HepG2 (cell line): ENCODE measurements around the gene WDR37. TPM values are rescaled to one million over a fixed set of nuclear protein-coding genes. Genes with fewer than 3 reads are reported as not detected.

Experiments
- FOXA3 ChIP-seq: IDR thresholded peaks from 2 replicates; pipeline ENCODE4 v1.6.1; 2016; ENCODE audit warnings: missing genetic modification reagents, missing compliant biosample characterization
- HNF4A ChIP-seq: sonication (generic); formaldehyde crosslinking; IDR thresholded peaks from 2 replicates; pipeline ENCODE4 v1.4.0; 2020; ENCODE audit warnings: missing genetic modification reagents
- MTA1 ChIP-seq: sonication (generic); formaldehyde crosslinking; IDR thresholded peaks from 2 replicates; pipeline ENCODE4 v1.4.0; 2020; ENCODE audit warnings: missing genetic modification reagents, mild to moderate bottlenecking, borderline replicate concordance
- MYC ChIP-seq: sonication (generic); formaldehyde crosslinking; IDR thresholded peaks from 2 replicates; pipeline ENCODE4 v1.9.0; 2021; ENCODE audit warnings: missing genetic modification reagents, borderline replicate concordance
- PAWR ChIP-seq: sonication (generic); formaldehyde crosslinking; IDR thresholded peaks from 2 replicates; pipeline ENCODE4 v1.4.0; 2020; ENCODE audit warnings: missing genetic modification reagents, mild to moderate bottlenecking, borderline replicate concordance
- STAG1 ChIP-seq: sonication (generic); formaldehyde crosslinking; IDR thresholded peaks from 2 replicates; pipeline ENCODE4 v1.4.0; 2020; ENCODE audit warnings: missing genetic modification reagents
- YEATS2 ChIP-seq: sonication (generic); formaldehyde crosslinking; IDR thresholded peaks from 2 replicates; pipeline ENCODE4 v1.4.0; 2020; ENCODE audit warnings: missing genetic modification reagents, borderline replicate concordance
- ZBTB38 ChIP-seq: sonication (generic); formaldehyde crosslinking; IDR thresholded peaks from 2 replicates; pipeline ENCODE4 v1.5.1; 2020; ENCODE audit warnings: mild to moderate bottlenecking, missing genetic modification reagents
- ZNF383 ChIP-seq: sonication (generic); formaldehyde crosslinking; IDR thresholded peaks from 2 replicates; pipeline ENCODE4 v1.4.0; 2020; ENCODE audit warnings: missing genetic modification reagents, mild to moderate bottlenecking, borderline replicate concordance
- ZNF451 ChIP-seq: sonication (generic); formaldehyde crosslinking; IDR thresholded peaks from 2 replicates; pipeline ENCODE4 v1.5.0; 2020; ENCODE audit warnings: mild to moderate bottlenecking, missing genetic modification reagents
- polyA plus RNA-seq, 8 experiments: library from polyadenylated mRNA; depleted of rRNA in 3 of 8; stranded (reverse) in 7 of 8; unstranded in 1 of 8; fragments of >200 nt; fragmentation: Illumina TruSeq in 4 of 8; extraction: Trizol in 4 of 8; gene quantifications; 2 replicates each; pipeline versions ENCODE4 v1.2.1 to v1.2.3, GENCODE V29; 2011 to 2016; ENCODE audit warnings: low read depth in 4 of 8, missing spikeins in 1 of 8, mixed read lengths in 1 of 8; ENCODE audit not compliant: insufficient read depth in 1 of 8
- total RNA-seq, 5 experiments: library from RNA; depleted of rRNA; stranded (reverse); fragments of >200 nt; fragmentation: Illumina TruSeq; extraction: Trizol; gene quantifications; 2 replicates each; pipeline ENCODE4 v1.2.3, GENCODE V29; 2016; ENCODE audit warnings: low read depth in 1 of 5
- TF ChIP-seq, protein P1 (sequence below): fragments of 450-650 bp; IDR thresholded peaks from 2 replicates; pipeline ENCODE4 v1.6.1; 2016
- TF ChIP-seq, protein P2 (sequence below): sonication (generic); formaldehyde crosslinking; IDR thresholded peaks from 2 replicates; pipeline ENCODE4 v1.4.0; 2020; ENCODE audit warnings: missing genetic modification reagents
- TF ChIP-seq, protein P3 (sequence below): sonication (generic); formaldehyde crosslinking; IDR thresholded peaks from 2 replicates; pipeline ENCODE4 v1.5.0; 2020; ENCODE audit warnings: missing genetic modification reagents, mild to moderate bottlenecking, borderline replicate concordance
- TF ChIP-seq, protein P4 (sequence below): sonication (generic); formaldehyde crosslinking; IDR thresholded peaks from 2 replicates; pipeline ENCODE4 v1.5.0; 2020; ENCODE audit warnings: mild to moderate bottlenecking, missing genetic modification reagents, moderate library complexity
- TF ChIP-seq, protein P5 (sequence below): IDR thresholded peaks from 2 replicates; pipeline ENCODE4 v1.6.1; 2016; ENCODE audit warnings: low read depth, borderline replicate concordance
- TF ChIP-seq, protein P6 (sequence below): sonication (generic); IDR thresholded peaks from 2 replicates; pipeline ENCODE4 v1.6.1; 2016; ENCODE audit warnings: low read depth, borderline replicate concordance
- TF ChIP-seq, protein P7 (sequence below): sonication (generic); formaldehyde crosslinking; IDR thresholded peaks from 2 replicates; pipeline ENCODE4 v1.4.0; 2020; ENCODE audit warnings: missing genetic modification reagents, mild to moderate bottlenecking, borderline replicate concordance

The WDR37 gene
- total and polyA plus RNA-seq, 2 of the 13 experiments (the other 11 are each of a cell fraction or from before 2014, with no cell fraction given): 5.9 to 7.5 TPM

DNA sequence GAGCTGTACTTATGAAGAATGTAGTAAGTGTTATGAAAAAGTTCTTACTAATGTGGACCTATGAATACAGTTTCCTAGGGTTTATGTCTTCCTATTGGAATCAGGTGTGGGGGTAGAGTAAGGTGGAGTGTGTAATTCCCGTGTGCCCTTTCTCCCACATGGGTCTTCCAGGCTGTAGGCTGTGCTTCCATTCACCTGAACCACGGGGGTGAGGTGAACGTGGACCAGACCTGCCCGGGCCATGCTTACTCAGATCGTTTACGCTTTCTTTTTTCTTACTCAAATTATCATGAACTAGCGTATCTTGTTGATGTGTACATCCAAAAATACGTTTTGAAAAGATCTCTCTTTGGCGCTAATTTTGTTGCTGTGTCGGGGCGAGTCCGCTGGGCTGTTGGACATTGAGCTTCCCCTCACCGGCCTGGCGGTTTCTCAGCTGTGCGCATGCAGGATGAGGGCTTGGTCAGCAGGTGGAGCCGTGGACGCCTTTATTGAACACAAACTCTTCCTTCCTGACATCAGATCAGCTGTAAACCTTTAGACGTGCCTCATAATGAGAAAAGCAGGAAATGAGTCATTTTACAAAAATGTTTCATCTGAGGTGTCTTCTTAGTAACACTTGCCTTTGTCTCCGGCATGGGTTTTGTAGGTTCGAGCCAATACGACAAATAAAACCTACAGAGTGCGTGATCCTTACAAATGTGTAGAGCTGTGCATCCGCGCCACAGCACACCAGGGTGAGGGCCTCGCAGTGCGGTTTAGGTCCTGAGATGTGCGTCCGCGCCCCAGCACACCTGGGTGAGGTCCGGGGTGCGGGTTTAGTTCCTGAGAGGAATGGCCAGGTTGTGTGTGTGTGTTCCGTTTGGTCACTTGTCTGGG lies 53.8 kb downstream of the WDR37 start (continued):
- TF ChIP-seq, protein P1, sequence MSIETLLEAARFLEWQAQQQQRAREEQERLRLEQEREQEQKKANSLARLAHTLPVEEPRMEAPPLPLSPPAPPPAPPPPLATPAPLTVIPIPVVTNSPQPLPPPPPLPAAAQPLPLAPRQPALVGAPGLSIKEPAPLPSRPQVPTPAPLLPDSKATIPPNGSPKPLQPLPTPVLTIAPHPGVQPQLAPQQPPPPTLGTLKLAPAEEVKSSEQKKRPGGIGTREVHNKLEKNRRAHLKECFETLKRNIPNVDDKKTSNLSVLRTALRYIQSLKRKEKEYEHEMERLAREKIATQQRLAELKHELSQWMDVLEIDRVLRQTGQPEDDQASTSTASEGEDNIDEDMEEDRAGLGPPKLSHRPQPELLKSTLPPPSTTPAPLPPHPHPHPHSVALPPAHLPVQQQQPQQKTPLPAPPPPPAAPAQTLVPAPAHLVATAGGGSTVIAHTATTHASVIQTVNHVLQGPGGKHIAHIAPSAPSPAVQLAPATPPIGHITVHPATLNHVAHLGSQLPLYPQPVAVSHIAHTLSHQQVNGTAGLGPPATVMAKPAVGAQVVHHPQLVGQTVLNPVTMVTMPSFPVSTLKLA: no peak
- TF ChIP-seq STAG1 (CRISPR knock-in tag): peak; percentile 74
- TF ChIP-seq, protein P2, sequence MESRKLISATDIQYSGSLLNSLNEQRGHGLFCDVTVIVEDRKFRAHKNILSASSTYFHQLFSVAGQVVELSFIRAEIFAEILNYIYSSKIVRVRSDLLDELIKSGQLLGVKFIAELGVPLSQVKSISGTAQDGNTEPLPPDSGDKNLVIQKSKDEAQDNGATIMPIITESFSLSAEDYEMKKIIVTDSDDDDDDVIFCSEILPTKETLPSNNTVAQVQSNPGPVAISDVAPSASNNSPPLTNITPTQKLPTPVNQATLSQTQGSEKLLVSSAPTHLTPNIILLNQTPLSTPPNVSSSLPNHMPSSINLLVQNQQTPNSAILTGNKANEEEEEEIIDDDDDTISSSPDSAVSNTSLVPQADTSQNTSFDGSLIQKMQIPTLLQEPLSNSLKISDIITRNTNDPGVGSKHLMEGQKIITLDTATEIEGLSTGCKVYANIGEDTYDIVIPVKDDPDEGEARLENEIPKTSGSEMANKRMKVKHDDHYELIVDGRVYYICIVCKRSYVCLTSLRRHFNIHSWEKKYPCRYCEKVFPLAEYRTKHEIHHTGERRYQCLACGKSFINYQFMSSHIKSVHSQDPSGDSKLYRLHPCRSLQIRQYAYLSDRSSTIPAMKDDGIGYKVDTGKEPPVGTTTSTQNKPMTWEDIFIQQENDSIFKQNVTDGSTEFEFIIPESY (CRISPR knock-in tag): peak; percentile 98
- TF ChIP-seq ZBTB38 (CRISPR knock-in tag): peak; percentile 82
- TF ChIP-seq MYC (CRISPR knock-in tag): peak; percentile 19; the same call in 1 of the 2 replicates
- peak; percentile 66 for TF ChIP-seq HNF4A
- TF ChIP-seq, protein P3, sequence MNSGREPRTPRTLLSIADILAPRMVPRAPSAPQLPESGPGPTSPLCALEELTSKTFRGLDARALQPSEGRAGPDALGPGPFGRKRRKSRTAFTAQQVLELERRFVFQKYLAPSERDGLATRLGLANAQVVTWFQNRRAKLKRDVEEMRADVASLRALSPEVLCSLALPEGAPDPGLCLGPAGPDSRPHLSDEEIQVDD (CRISPR knock-in tag): no peak
- TF ChIP-seq ZNF451 (CRISPR knock-in tag): no peak
- 0 out of 2 replicates have a peak, but pooled peaks have one; percentile 32 for TF ChIP-seq MTA1 (CRISPR knock-in tag)
- TF ChIP-seq PAWR (CRISPR knock-in tag): no peak
- TF ChIP-seq, protein P4, sequence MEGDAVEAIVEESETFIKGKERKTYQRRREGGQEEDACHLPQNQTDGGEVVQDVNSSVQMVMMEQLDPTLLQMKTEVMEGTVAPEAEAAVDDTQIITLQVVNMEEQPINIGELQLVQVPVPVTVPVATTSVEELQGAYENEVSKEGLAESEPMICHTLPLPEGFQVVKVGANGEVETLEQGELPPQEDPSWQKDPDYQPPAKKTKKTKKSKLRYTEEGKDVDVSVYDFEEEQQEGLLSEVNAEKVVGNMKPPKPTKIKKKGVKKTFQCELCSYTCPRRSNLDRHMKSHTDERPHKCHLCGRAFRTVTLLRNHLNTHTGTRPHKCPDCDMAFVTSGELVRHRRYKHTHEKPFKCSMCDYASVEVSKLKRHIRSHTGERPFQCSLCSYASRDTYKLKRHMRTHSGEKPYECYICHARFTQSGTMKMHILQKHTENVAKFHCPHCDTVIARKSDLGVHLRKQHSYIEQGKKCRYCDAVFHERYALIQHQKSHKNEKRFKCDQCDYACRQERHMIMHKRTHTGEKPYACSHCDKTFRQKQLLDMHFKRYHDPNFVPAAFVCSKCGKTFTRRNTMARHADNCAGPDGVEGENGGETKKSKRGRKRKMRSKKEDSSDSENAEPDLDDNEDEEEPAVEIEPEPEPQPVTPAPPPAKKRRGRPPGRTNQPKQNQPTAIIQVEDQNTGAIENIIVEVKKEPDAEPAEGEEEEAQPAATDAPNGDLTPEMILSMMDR (CRISPR knock-in tag): peak; percentile 86
- TF ChIP-seq ZNF383 (CRISPR knock-in tag): no peak
- 0 out of 2 replicates have a peak, but pooled peaks have one; percentile 13 for TF ChIP-seq FOXA3 (CRISPR knock-in tag)
- TF ChIP-seq, protein P5, sequence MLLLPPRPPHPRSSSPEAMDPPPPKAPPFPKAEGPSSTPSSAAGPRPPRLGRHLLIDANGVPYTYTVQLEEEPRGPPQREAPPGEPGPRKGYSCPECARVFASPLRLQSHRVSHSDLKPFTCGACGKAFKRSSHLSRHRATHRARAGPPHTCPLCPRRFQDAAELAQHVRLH: no peak
- TF ChIP-seq, protein P6, sequence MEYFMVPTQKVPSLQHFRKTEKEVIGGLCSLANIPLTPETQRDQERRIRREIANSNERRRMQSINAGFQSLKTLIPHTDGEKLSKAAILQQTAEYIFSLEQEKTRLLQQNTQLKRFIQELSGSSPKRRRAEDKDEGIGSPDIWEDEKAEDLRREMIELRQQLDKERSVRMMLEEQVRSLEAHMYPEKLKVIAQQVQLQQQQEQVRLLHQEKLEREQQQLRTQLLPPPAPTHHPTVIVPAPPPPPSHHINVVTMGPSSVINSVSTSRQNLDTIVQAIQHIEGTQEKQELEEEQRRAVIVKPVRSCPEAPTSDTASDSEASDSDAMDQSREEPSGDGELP: peak; percentile 90
- TF ChIP-seq, protein P7, sequence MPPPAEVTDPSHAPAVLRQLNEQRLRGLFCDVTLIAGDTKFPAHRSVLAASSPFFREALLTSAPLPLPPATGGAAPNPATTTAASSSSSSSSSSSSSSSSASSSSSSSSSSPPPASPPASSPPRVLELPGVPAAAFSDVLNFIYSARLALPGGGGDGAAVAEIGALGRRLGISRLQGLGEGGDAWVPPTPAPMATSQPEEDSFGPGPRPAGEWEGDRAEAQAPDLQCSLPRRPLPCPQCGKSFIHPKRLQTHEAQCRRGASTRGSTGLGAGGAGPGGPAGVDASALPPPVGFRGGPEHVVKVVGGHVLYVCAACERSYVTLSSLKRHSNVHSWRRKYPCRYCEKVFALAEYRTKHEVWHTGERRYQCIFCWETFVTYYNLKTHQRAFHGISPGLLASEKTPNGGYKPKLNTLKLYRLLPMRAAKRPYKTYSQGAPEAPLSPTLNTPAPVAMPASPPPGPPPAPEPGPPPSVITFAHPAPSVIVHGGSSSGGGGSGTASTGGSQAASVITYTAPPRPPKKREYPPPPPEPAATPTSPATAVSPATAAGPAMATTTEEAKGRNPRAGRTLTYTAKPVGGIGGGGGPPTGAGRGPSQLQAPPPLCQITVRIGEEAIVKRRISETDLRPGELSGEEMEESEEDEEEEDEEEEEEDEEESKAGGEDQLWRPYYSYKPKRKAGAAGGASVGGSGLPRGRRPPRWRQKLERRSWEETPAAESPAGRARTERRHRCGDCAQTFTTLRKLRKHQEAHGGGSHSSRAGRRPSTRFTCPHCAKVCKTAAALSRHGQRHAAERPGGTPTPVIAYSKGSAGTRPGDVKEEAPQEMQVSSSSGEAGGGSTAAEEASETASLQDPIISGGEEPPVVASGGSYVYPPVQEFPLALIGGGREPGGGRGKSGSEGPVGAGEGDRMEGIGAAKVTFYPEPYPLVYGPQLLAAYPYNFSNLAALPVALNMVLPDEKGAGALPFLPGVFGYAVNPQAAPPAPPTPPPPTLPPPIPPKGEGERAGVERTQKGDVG (CRISPR knock-in tag): 0 out of 2 replicates have a peak, but pooled peaks have one; percentile 43
- no peak for TF ChIP-seq YEATS2 (CRISPR knock-in tag)
